WTC11 (cell line): ENCODE data around the gene AURKAIP1.

ENCODE experiments used
- CTCF ChIP-seq: fragments of 200-600 bp; IDR thresholded peaks from 2 replicates; pipeline ENCODE4 v1.8.0; 2022; ENCODE audit warnings: antibody characterized with exemption
- IRF1 ChIP-seq: sonication (generic); formaldehyde crosslinking; IDR thresholded peaks from 2 replicates; pipeline ENCODE4 v1.8.0; 2023; ENCODE audit warnings: missing genetic modification reagents
- ZSCAN18 ChIP-seq: fragments of 250-450 bp; sonication (Bioruptor Pico); IDR thresholded peaks from 2 replicates; pipeline ENCODE4 v2.1.2; 2022; ENCODE audit warnings: mild to moderate bottlenecking, moderate library complexity

- TF ChIP-seq IRF1 (CRISPR knock-in tag) (no peak), CTCF (no peak), ZSCAN18 (CRISPR knock-in tag) (no peak)
Observed at GRCh38 chr1:1361233-1361981, 13.6 kb downstream of the AURKAIP1 start.
